Uterus (tissue), 4 donors: Measurements from ENCODE around the gene CDC27. TPM values are rescaled to one million over a fixed set of nuclear protein-coding genes. Genes with fewer than 3 reads are reported as not detected.

ENCODE experiments used
- DNase-seq, 2 donors: peaks; one replicate each; pipeline ENCODE4 v3.0.0-alpha.2; 2019 to 2020
- H3K27ac ChIP-seq, 2 donors: fragments of 200-600 bp; sonication (generic); 1 replicate in 1 of 2; 2 replicates in 1 of 2; pipeline ENCODE4 v1.5.1; 2016 to 2018
- H3K27me3 ChIP-seq, 2 donors: fragments of 200-600 bp; sonication (generic); one replicate each; pipeline ENCODE4 v1.5.1; 2018 to 2019; ENCODE audit warnings: control low read depth in 1 of 2
- H3K36me3 ChIP-seq, 2 donors: fragments of 200-600 bp; sonication (generic); one replicate each; pipeline ENCODE4 v1.5.1; 2019; ENCODE audit warnings: control low read depth in 1 of 2
- H3K4me1 ChIP-seq, 2 donors: fragments of 200-600 bp; sonication (generic); one replicate each; pipeline ENCODE4 v1.5.1; 2018 to 2019; ENCODE audit warnings: control low read depth in 1 of 2
- H3K4me3 ChIP-seq, 2 donors: fragments of 200-600 bp; sonication (generic); 1 replicate in 1 of 2; 2 replicates in 1 of 2; pipeline ENCODE4 v1.5.1; 2018 to 2019; ENCODE audit warnings: mild to moderate bottlenecking in 1 of 2
- H3K9me3 ChIP-seq, 2 donors: fragments of 200-600 bp; sonication (generic); one replicate each; pipeline ENCODE4 v1.5.1; 2019; ENCODE audit warnings: control low read depth in 1 of 2
- POLR2A ChIP-seq, 2 donors: fragments of 450-650 bp; IDR thresholded peaks; one replicate each; pipeline ENCODE4 v1.6.1; 2016; ENCODE audit warnings: antibody characterized with exemption in 2 of 2, mild to moderate bottlenecking in 1 of 2, moderate library complexity in 1 of 2
- intact Hi-C: fragments of 100-400 bp; cut with DNase I; formaldehyde crosslinking; loops from one replicate; pipeline ENCODE4 v1.15.1; 2023; ENCODE audit warnings: low total_unique reads
- total RNA-seq, 4 donors: library from RNA; depleted of rRNA in 3 of 4; stranded (reverse); fragments of >200 nt in 3 of 4; gene quantifications; one replicate each; pipeline versions ENCODE4 v1.1.0 to v1.2.4, GENCODE V29; 2014 to 2023
- TF ChIP-seq, protein P1 (sequence below), 4 experiments: fragments of 200-600 bp in 2 of 4; fragments of 450-650 bp in 2 of 4; sonication (generic) in 2 of 4; IDR thresholded peaks; one replicate each; pipeline ENCODE4 v1.5.1; 2016 to 2019; ENCODE audit warnings: antibody characterized with exemption in 4 of 4, mild to moderate bottlenecking in 2 of 4, moderate library complexity in 1 of 4
- donor health status: DM: yes; HTN: yes; CAD: no.

Gene CDC27
- total RNA-seq, 4 donors from 2014 or later = 87.1 to 129 (median 108) TPM

DNA sequence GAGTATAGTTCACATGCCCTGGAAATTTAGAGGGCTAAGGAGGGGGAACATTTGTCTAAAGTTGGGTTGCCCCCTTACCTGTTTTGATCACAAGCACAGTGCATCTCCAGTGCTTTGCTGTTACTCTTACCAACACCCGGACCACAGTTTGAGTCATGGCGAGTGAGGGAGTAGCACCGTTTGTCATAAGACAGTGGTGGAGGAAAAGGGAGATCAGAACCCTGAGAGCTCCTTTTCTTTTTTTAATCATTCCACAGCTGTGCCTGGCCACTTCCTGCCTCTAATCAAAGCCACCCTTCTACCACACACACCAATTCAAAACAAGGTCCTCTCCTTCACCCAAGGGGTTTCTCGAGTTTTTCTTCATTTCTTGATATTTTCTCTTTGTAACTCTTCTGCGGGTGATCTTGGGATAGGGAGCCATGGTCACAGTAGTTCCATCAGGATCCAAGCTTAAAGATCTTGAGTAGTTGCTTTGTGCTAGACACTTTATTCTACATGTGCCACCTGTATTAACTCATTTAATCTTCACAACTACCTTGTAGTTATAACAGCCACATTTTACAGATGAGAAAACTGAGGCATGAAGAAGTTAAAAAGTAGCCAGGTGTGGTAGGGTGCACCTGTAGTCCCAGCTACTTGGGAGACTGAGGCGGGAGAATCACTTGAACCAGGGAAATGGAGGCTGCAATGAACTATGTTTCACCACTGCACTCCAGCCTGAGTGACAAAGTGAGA, 15.1 kb upstream of the CDC27 start:
- Histone ChIP-seq H3K4me1 (no peaks in the 10 kb centered on the region), H3K27ac (peak overlapping the region; percentile 49 to 75), H3K9me3 (no peaks in the 10 kb centered on the region), H3K36me3 (no peaks in the 10 kb centered on the region), H3K4me3 (no peak overlapping the region), H3K27me3 (no peaks in the 10 kb centered on the region)
- DNase-seq = no peak
- intact Hi-C loops = no loop called here
- no peak for TF ChIP-seq POLR2A (IDR thresholded peaks at IDR 0.05)
- TF ChIP-seq, protein P1, sequence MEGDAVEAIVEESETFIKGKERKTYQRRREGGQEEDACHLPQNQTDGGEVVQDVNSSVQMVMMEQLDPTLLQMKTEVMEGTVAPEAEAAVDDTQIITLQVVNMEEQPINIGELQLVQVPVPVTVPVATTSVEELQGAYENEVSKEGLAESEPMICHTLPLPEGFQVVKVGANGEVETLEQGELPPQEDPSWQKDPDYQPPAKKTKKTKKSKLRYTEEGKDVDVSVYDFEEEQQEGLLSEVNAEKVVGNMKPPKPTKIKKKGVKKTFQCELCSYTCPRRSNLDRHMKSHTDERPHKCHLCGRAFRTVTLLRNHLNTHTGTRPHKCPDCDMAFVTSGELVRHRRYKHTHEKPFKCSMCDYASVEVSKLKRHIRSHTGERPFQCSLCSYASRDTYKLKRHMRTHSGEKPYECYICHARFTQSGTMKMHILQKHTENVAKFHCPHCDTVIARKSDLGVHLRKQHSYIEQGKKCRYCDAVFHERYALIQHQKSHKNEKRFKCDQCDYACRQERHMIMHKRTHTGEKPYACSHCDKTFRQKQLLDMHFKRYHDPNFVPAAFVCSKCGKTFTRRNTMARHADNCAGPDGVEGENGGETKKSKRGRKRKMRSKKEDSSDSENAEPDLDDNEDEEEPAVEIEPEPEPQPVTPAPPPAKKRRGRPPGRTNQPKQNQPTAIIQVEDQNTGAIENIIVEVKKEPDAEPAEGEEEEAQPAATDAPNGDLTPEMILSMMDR (IDR thresholded peaks at IDR 0.05) = no peak

DNA sequence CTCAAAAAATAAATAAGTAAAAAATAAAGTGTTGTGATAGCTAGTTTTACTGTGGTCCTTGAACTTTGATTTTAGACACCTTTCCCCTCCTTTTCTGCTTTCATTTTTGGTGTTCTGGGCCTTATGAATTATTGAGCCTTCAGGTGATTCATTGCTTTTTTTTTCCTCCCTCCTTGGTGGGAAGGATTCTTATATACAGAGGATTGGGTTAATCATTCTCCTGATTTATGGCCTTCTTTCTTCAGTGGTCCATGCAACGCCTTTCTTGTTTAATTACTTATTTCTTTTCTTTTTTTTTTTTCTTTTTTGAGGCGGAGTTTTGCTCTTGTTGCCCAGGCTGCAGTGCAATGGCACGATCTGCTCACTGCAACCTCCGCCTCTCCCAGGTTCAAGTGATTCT, 12.1 kb upstream of the CDC27 start:
- Histone ChIP-seq H3K27ac (no peak overlapping the region), H3K4me1 (no peaks in the 10 kb centered on the region), H3K36me3 (no peaks in the 10 kb centered on the region), H3K9me3 (no peaks in the 10 kb centered on the region), H3K4me3 (no peak overlapping the region), H3K27me3 (no peaks in the 10 kb centered on the region)
- TF ChIP-seq, protein P1 (IDR thresholded peaks at IDR 0.05) = no peak
- TF ChIP-seq POLR2A (IDR thresholded peaks at IDR 0.05) = no peak
- intact Hi-C loops = no loop called here
- no peak for DNase-seq

DNA sequence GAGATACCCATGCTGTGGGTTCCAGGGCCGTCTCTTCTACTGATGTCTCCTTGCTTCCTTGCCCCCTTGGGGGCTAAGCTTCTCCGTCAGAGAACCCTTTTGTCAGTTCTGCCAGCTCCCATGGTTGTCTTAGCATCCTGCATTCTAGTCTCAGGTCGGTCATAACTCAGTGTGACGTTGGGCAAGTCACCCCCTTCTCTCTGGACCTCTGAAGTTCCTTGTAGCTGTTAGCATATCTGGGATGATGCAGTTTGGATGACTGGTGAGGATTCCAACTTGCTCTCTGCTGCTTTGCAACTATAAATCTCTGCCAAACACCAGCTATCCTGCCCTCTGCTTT, 11.2 kb upstream of the CDC27 start:
- H3K4me3 ChIP-seq = no peak overlapping the region
- no peak for DNase-seq
- no peak for TF ChIP-seq POLR2A (IDR thresholded peaks at IDR 0.05)
- TF ChIP-seq, protein P1 (IDR thresholded peaks at IDR 0.05) = no peak
- H3K9me3 ChIP-seq = no peaks in the 10 kb centered on the region
- no peaks in the 10 kb centered on the region for H3K4me1 ChIP-seq
- no peak overlapping the region for H3K27ac ChIP-seq
- no peaks in the 10 kb centered on the region for H3K27me3 ChIP-seq
- no peaks in the 10 kb centered on the region for H3K36me3 ChIP-seq
- intact Hi-C loops = no loop called here

DNA sequence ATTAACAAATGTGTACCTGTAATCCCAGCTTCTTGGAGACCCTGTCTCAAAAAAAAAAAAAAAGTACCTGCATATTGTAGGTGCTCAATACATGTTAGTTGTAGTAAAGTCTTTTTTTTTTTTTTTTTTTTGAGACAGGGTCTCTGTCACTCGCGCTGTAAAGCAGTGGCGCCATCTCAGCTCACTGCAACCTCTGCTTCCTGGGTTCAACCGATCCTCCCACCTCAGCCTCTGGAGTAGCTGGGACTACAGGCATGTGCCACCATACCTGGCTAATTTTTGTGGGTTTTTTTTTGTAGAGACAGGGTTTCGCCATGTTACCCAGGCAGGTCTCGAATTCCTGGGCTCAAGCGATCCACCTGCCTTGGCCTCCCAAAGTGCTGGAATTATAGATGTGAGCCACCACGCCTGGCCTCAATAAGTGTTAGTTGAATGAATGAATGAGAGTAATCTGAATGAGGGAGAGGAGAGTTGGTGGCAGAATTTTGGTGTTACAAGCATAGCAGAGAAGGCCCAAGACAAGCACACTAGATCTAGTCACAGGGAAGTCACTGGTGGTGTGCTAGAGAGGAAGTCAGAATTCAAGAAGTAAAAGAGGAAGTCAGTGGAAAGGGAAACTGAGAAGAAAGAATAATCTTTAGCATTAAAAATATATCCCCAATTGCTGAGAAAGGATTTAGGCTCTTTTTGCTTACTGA, 10.7 kb upstream of the CDC27 start:
- no peak for TF ChIP-seq POLR2A (IDR thresholded peaks at IDR 0.05)
- TF ChIP-seq, protein P1 (IDR thresholded peaks at IDR 0.05) = no peak
- H3K36me3 ChIP-seq = no peaks in the 10 kb centered on the region
- H3K9me3 ChIP-seq = no peaks in the 10 kb centered on the region
- no peaks in the 10 kb centered on the region for H3K27me3 ChIP-seq
- H3K4me1 ChIP-seq = no peaks in the 10 kb centered on the region
- H3K27ac ChIP-seq = no peak overlapping the region
- H3K4me3 ChIP-seq = no peak overlapping the region
- intact Hi-C loops = no loop called here
- DNase-seq = no peak

DNA sequence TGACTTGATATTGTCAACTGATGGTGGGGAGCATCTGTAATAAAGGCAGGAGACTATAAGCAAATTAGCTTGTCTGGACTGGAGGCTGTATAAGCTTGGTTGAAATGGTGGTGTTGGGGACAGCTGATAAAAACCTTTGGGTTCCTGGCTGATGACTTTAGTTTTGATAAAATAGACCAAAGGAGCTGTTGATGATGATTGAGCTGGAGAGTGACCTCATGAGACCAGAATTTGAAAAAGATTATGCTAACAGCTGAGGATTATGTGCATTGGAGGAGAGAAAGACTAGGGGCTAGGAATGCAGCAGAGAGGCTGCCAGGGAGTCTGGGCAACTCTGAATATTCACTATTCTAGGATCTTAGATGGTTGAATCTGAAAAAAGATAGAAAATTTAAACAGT, 8.7 kb upstream of the CDC27 start:
- Histone ChIP-seq H3K9me3 (no peaks in the 10 kb centered on the region), H3K27ac (no peak overlapping the region), H3K4me1 (no peaks in the 10 kb centered on the region), H3K36me3 (no peaks in the 10 kb centered on the region), H3K27me3 (no peaks in the 10 kb centered on the region), H3K4me3 (no peak overlapping the region)
- intact Hi-C loops = no loop called here
- no peak for TF ChIP-seq POLR2A (IDR thresholded peaks at IDR 0.05)
- TF ChIP-seq, protein P1 (IDR thresholded peaks at IDR 0.05) = no peak
- no peak for DNase-seq
